Liver (tissue), 9 donors: Measurements from ENCODE around the gene SKAP2. TPM values are rescaled to one million over a fixed set of nuclear protein-coding genes. Genes with fewer than 3 reads are reported as not detected.

Experiments used
- DNase-seq: peaks from one replicate; pipeline ENCODE4 v3.0.0-alpha.2; 2017; ENCODE audit warnings: low spot score
- H3K27ac ChIP-seq, 2 donors: one replicate each; pipeline ENCODE4 v1.7.0; 2013; ENCODE audit warnings: inconsistent platforms in 2 of 2, low read length in 2 of 2, control low read depth in 1 of 2, low read depth in 1 of 2, mild to moderate bottlenecking in 1 of 2
- H3K27me3 ChIP-seq, 4 donors: one replicate each; pipeline versions ENCODE4 v1.6.1 to v1.7.0; 2013; ENCODE audit warnings: low read length in 3 of 4, inconsistent platforms in 1 of 4, mild to moderate bottlenecking in 1 of 4, moderate library complexity in 1 of 4; ENCODE audit not compliant: control insufficient read depth in 4 of 4, insufficient read depth in 4 of 4
- H3K36me3 ChIP-seq, 4 donors: one replicate each; pipeline versions ENCODE4 v1.6.1 to v1.7.0; 2013; ENCODE audit warnings: low read length in 3 of 4, mild to moderate bottlenecking in 3 of 4, low read depth in 1 of 4, moderate library complexity in 1 of 4; ENCODE audit not compliant: control insufficient read depth in 4 of 4, insufficient read depth in 3 of 4
- H3K4me1 ChIP-seq, 4 donors: one replicate each; pipeline versions ENCODE4 v1.6.1 to v1.7.0; 2013; ENCODE audit warnings: low read length in 3 of 4, mild to moderate bottlenecking in 3 of 4, moderate library complexity in 1 of 4; ENCODE audit not compliant: control insufficient read depth in 4 of 4, insufficient read depth in 4 of 4
- H3K4me3 ChIP-seq, 3 donors: one replicate each; pipeline versions ENCODE4 v1.6.1 to v1.7.0; 2013; ENCODE audit warnings: low read length in 3 of 3, control low read depth in 1 of 3, low read depth in 1 of 3, mild to moderate bottlenecking in 1 of 3
- H3K9ac ChIP-seq, 2 donors: one replicate each; pipeline ENCODE4 v1.7.0; 2013; ENCODE audit warnings: low read length in 2 of 2, mild to moderate bottlenecking in 2 of 2, moderate library complexity in 2 of 2, control low read depth in 1 of 2, low read depth in 1 of 2
- H3K9me3 ChIP-seq, 4 donors: one replicate each; pipeline versions ENCODE4 v1.6.1 to v1.7.0; 2013; ENCODE audit warnings: low read length in 3 of 4; ENCODE audit not compliant: control insufficient read depth in 4 of 4
- EGR1 ChIP-seq, 2 donors: IDR thresholded peaks; 2 replicates each; pipeline ENCODE4 v1.6.1; 2016 to 2018; ENCODE audit warnings: antibody characterized with exemption in 2 of 2, low read depth in 2 of 2
- FOXA1 ChIP-seq: IDR thresholded peaks from 2 replicates; pipeline ENCODE4 v1.6.1; 2016; ENCODE audit warnings: antibody characterized with exemption
- FOXA2 ChIP-seq: IDR thresholded peaks from 2 replicates; pipeline ENCODE4 v1.6.1; 2016; ENCODE audit warnings: antibody characterized with exemption
- GABPA ChIP-seq, 2 donors: IDR thresholded peaks in 1 of 2; conservative IDR thresholded peaks in 1 of 2; 2 replicates each; pipeline ENCODE4 v1.6.1; 2016; ENCODE audit warnings: antibody characterized with exemption in 2 of 2, mild to moderate bottlenecking in 1 of 2, moderate library complexity in 1 of 2
- HNF4A ChIP-seq, 2 donors: conservative IDR thresholded peaks; 2 replicates each; pipeline ENCODE4 v1.6.1; 2016; ENCODE audit warnings: antibody characterized with exemption in 2 of 2, mild to moderate bottlenecking in 2 of 2
- HNF4G ChIP-seq: IDR thresholded peaks from 2 replicates; pipeline ENCODE4 v1.6.1; 2016; ENCODE audit warnings: antibody characterized with exemption
- JUND ChIP-seq, 2 donors: IDR thresholded peaks; 2 replicates each; pipeline ENCODE4 v1.6.1; 2016; ENCODE audit warnings: antibody characterized with exemption in 2 of 2
- MAX ChIP-seq: IDR thresholded peaks from 2 replicates; pipeline ENCODE4 v1.6.1; 2016; ENCODE audit warnings: antibody characterized with exemption
- NR2F2 ChIP-seq: IDR thresholded peaks from 2 replicates; pipeline ENCODE4 v1.6.1; 2016; ENCODE audit warnings: antibody characterized with exemption
- RAD21 ChIP-seq, 2 donors: IDR thresholded peaks; 2 replicates each; pipeline ENCODE4 v1.6.1; 2016; ENCODE audit warnings: antibody characterized with exemption in 2 of 2, mild to moderate bottlenecking in 2 of 2
- REST ChIP-seq: IDR thresholded peaks from 2 replicates; pipeline ENCODE4 v1.6.1; 2016; ENCODE audit warnings: antibody characterized with exemption, mild to moderate bottlenecking
- RXRA ChIP-seq, 2 donors: IDR thresholded peaks; 2 replicates each; pipeline ENCODE4 v1.6.1; 2017 to 2018; ENCODE audit warnings: antibody characterized with exemption in 2 of 2, mild to moderate bottlenecking in 1 of 2
- SP1 ChIP-seq: IDR thresholded peaks from 2 replicates; pipeline ENCODE4 v1.6.1; 2018; ENCODE audit warnings: antibody characterized with exemption, mild to moderate bottlenecking
- TAF1 ChIP-seq: conservative IDR thresholded peaks from 2 replicates; pipeline ENCODE4 v1.6.1; 2016; ENCODE audit warnings: antibody characterized with exemption, mild to moderate bottlenecking
- YY1 ChIP-seq: IDR thresholded peaks from 2 replicates; pipeline ENCODE4 v1.6.1; 2016; ENCODE audit warnings: antibody characterized with exemption, mild to moderate bottlenecking
- WGBS: extraction: QIAGEN DNeasy Blood & Tissue Kit; methylation state at CpG from one replicate; pipeline ENCODE4 v1.1.7; 2013; 5-methylcytosine and 5-hydroxymethylcytosine counted together
- polyA plus RNA-seq, 2 donors: library from polyadenylated mRNA; stranded (reverse) in 1 of 2; unstranded in 1 of 2; fragments of 200-250 nt in 1 of 2; fragments of >200 nt in 1 of 2; fragmentation: Nextera tagmentation in 1 of 2; extraction: Ambion mirVana in 1 of 2; gene quantifications; one replicate each; pipeline versions ENCODE4 v1.2.1 to v1.2.3, GENCODE V29; 2013 to 2015
- total RNA-seq, 2 donors: library from RNA; depleted of rRNA; stranded (reverse); fragments of >200 nt; gene quantifications; one replicate each; pipeline ENCODE4 v1.2.3, GENCODE V29; 2014
- TF ChIP-seq, protein P1 (sequence below): IDR thresholded peaks from 2 replicates; pipeline ENCODE4 v1.6.1; 2016; ENCODE audit warnings: antibody characterized with exemption
- TF ChIP-seq, protein P2 (sequence below): IDR thresholded peaks from 2 replicates; pipeline ENCODE4 v1.6.1; 2016; ENCODE audit warnings: antibody characterized with exemption
- TF ChIP-seq, protein P3 (sequence below): fragments of 150-350 bp; IDR thresholded peaks from 2 replicates; pipeline ENCODE4 v1.5.1; 2017; ENCODE audit warnings: improper control_type of control experiment, low read depth, low read length; ENCODE audit not compliant: missing input control
- donor health status: healthy.
- donor health status: healthy.
- donor health status: healthy.
- donor health status: healthy.
- donor health status: healthy.

The SKAP2 gene
- total and polyA plus RNA-seq, 4 donors, result 3.4 to 9.2 (median 5.1) TPM

GRCh38 chr7:26685606-26686005 lies 178.8 kb downstream of the SKAP2 start:
- Histone ChIP-seq H3K4me3 (no peak overlapping the region), H3K27ac (no peak overlapping the region), H3K9me3 (no peaks in the 10 kb centered on the region), H3K36me3 (no peaks in the 10 kb centered on the region), H3K27me3 (no peaks in the 10 kb centered on the region), H3K9ac (no peak overlapping the region), H3K4me1 (peaks cover 0 to 5% (median 0%) of the 10 kb centered on the region in 4 donors)
- 41% methylated on average over 4 of the region's 4 CpGs for WGBS
- TF ChIP-seq FOXA1, result no peak
- no peak for TF ChIP-seq RXRA (IDR thresholded peaks at IDR 0.05)
- TF ChIP-seq, protein P1, sequence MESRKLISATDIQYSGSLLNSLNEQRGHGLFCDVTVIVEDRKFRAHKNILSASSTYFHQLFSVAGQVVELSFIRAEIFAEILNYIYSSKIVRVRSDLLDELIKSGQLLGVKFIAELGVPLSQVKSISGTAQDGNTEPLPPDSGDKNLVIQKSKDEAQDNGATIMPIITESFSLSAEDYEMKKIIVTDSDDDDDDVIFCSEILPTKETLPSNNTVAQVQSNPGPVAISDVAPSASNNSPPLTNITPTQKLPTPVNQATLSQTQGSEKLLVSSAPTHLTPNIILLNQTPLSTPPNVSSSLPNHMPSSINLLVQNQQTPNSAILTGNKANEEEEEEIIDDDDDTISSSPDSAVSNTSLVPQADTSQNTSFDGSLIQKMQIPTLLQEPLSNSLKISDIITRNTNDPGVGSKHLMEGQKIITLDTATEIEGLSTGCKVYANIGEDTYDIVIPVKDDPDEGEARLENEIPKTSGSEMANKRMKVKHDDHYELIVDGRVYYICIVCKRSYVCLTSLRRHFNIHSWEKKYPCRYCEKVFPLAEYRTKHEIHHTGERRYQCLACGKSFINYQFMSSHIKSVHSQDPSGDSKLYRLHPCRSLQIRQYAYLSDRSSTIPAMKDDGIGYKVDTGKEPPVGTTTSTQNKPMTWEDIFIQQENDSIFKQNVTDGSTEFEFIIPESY, result no peak
- TF ChIP-seq JUND (IDR thresholded peaks at IDR 0.05), result no peak
- no peak for TF ChIP-seq TAF1
- TF ChIP-seq GABPA (IDR thresholded peaks at IDR 0.05 in 1 of 2, conservative IDR thresholded peaks at IDR 0.05 in 1 of 2), result no peak
- TF ChIP-seq FOXA2, result no peak
- TF ChIP-seq, protein P2, sequence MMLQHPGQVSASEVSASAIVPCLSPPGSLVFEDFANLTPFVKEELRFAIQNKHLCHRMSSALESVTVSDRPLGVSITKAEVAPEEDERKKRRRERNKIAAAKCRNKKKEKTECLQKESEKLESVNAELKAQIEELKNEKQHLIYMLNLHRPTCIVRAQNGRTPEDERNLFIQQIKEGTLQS, result no peak
- no peak for TF ChIP-seq YY1
- no peak for TF ChIP-seq NR2F2
- TF ChIP-seq RAD21 (IDR thresholded peaks at IDR 0.05), result no peak
- TF ChIP-seq HNF4G, result no peak
- TF ChIP-seq, protein P3, sequence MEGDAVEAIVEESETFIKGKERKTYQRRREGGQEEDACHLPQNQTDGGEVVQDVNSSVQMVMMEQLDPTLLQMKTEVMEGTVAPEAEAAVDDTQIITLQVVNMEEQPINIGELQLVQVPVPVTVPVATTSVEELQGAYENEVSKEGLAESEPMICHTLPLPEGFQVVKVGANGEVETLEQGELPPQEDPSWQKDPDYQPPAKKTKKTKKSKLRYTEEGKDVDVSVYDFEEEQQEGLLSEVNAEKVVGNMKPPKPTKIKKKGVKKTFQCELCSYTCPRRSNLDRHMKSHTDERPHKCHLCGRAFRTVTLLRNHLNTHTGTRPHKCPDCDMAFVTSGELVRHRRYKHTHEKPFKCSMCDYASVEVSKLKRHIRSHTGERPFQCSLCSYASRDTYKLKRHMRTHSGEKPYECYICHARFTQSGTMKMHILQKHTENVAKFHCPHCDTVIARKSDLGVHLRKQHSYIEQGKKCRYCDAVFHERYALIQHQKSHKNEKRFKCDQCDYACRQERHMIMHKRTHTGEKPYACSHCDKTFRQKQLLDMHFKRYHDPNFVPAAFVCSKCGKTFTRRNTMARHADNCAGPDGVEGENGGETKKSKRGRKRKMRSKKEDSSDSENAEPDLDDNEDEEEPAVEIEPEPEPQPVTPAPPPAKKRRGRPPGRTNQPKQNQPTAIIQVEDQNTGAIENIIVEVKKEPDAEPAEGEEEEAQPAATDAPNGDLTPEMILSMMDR, result no peak
- no peak for TF ChIP-seq HNF4A (conservative IDR thresholded peaks at IDR 0.05)
- TF ChIP-seq REST, result no peak
- no peak for TF ChIP-seq EGR1 (IDR thresholded peaks at IDR 0.05; ENCODE audit: low read depth in 2 of 2)
- no peak for TF ChIP-seq MAX
- no peak for DNase-seq

GRCh38 chr7:26684447-26684846 lies 179.9 kb downstream of the SKAP2 start:
- WGBS, result 82% methylated on average over 3 of the region's 3 CpGs
- TF ChIP-seq FOXA1, result no peak
- TF ChIP-seq NR2F2, result no peak
- TF ChIP-seq REST, result no peak
- TF ChIP-seq EGR1 (IDR thresholded peaks at IDR 0.05; ENCODE audit: low read depth in 2 of 2), result no peak
- TF ChIP-seq MAX, result no peak
- TF ChIP-seq RAD21 (IDR thresholded peaks at IDR 0.05), result no peak
- TF ChIP-seq JUND (IDR thresholded peaks at IDR 0.05), result no peak
- no peak for TF ChIP-seq SP1
- H3K4me1 ChIP-seq, result no peaks in the 10 kb centered on the region
- no peaks in the 10 kb centered on the region for H3K9me3 ChIP-seq
- no peak overlapping the region for H3K27ac ChIP-seq
- no peaks in the 10 kb centered on the region for H3K27me3 ChIP-seq
- no peak overlapping the region for H3K4me3 ChIP-seq
- H3K9ac ChIP-seq, result no peak overlapping the region
- H3K36me3 ChIP-seq, result no peaks in the 10 kb centered on the region
- DNase-seq, result no peak
